HG03095 (cell line): Measurements from ENCODE around the gene CENPM.

Experiments
- ATAC-seq: cut with Tn5 transposase; IDR thresholded peaks from one replicate; pipeline ENCODE4 v1.9.1; 2021; ENCODE audit warnings: moderate library complexity; ENCODE audit not compliant: unreplicated experiment

The CENPM gene

GRCh38 chr22:41933411-41934177 is 13.4 kb downstream of the CENPM start:
- no peak for ATAC-seq

- ATAC-seq, result no peak
Observed at GRCh38 chr22:41932353-41932752, 14.6 kb downstream of the CENPM start.

GRCh38 chr22:41931701-41932269 is 15.2 kb downstream of the CENPM start:
- ATAC-seq, result no peak

- no peak for ATAC-seq
Observed at GRCh38 chr22:41929418-41929810, 17.5 kb downstream of the CENPM start.

GRCh38 chr22:41928593-41929417 is 18.1 kb downstream of the CENPM start:
- ATAC-seq, result no peak

DNA sequence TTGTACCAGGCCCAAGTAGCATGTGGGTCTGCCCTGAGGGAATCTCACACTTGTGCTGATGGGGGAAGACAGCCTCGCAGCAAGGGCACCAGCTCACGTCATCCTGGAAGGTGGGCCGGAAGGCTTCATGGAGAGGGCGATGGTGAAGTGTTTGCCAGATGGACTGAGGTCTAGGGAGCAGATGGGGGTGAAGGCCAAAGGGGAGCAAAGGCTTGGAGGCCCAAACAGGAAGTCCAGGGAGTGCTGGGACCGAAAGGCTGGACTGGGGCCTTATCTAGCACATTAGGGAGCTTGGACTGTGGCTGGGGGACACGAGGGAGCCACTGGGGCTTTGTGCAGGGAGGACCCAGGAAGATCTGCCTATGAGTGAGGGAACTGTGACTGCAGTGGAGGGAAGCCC is 19.1 kb downstream of the CENPM start:
- no peak for ATAC-seq

- ATAC-seq, result peak; percentile 32
Observed at GRCh38 chr22:41925783-41926460, 21.0 kb downstream of the CENPM start.

- ATAC-seq, result no peak
Observed at GRCh38 chr22:41923595-41924276, 23.2 kb downstream of the CENPM start.

- ATAC-seq, result no peak
Observed at GRCh38 chr22:41922940-41923594, 23.9 kb downstream of the CENPM start.

DNA sequence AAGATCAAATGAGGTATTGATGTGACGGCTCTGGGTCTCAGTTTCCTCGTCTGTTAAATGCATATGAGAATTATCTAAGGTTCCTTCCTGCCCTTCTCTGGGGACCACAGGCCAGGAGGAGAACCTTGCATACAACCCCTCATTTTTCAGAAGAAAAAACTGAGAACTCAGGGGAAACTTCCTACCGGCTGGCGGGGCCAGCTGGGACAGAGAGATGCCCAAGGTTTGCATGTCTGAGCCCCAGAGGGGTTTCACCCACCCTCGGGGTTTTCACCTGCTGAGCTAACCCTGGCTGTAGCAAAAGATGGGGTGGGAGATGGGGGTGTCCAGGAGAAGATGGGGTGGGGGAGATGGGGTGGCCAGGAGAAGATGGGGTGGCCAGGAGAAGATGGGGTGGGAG is 24.6 kb downstream of the CENPM start:
- ATAC-seq, result no peak

- ATAC-seq, result peak; percentile 15
Observed at GRCh38 chr22:41920271-41920976, 26.5 kb downstream of the CENPM start.

- ATAC-seq, result peak; percentile 26
Observed at GRCh38 chr22:41919357-41920224, 27.4 kb downstream of the CENPM start.

GRCh38 chr22:41917903-41918791 is 28.8 kb downstream of the CENPM start:
- no peak for ATAC-seq

- ATAC-seq, result no peak
Observed at GRCh38 chr22:41917375-41917902, 29.5 kb downstream of the CENPM start.

DNA sequence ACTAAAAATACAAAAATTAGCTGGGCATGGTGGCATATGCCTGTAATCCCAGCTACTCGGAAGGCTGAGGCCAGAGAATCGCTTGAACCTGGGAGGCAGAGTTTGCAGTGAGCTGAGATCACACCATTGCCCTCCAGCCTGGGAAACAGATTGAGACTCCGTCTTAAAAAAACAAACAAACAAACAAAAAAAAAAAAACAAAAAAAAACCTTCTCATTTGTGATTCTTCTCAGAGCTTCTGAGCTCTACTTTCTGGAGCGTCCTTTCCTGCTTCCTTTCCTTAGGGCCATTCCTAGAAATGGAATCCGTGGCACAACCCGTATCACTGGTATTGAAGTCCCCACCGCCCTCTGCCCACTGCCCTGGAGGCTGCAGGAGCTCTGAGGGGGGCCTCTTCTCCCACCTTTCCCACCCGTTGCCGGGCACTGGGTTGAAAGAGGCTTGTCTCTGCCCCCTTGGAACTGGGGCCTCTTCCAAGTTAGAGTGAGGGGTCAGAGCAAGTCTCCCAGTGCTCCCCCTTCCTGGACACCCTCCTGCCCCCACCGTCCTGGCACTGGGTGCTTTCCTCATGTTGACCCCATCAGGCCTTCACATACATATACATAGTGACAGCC is 30.1 kb downstream of the CENPM start:
- no peak for ATAC-seq

DNA sequence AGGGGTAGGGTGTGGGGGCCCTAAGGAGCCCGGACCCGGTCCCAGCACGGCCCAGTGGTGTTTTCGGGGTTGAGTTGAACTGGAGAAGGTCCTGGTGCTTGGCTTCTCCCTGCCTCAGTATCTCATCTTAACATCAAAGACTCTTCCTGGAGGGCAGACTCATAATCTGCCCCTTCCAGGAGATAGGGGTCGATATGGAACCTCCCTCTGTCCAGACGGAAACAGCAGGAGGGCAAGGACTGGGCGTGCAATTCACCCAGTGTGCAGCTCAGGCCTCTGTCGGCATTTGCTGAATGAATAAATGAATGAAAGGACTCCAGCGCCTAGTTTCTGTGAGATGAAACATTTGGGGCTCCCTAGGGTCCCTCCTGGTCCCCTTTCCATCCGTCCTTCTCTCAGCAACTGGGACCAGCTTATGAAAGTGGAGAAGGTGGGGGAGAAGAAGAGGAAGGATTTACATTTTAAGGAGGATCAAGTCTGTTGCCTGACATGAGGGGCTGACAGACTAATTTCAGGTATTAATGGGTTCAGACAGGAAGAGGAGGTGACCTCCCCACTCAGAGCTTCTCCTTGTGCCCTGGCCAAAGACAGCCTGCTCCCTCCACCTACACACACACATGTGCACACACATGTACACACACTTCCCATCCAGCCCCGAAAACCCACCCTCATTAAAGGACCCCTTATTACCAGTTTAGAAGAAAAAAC is 31.0 kb downstream of the CENPM start:
- ATAC-seq, result no peak
